ENCODE results near the gene ECE2.
"Not testable (repeated sequence)": the region's sequence is repeated elsewhere in the genome, so short reads cannot be mapped to it uniquely, and the experiment has no call there.

ECE2 gene

DNA sequence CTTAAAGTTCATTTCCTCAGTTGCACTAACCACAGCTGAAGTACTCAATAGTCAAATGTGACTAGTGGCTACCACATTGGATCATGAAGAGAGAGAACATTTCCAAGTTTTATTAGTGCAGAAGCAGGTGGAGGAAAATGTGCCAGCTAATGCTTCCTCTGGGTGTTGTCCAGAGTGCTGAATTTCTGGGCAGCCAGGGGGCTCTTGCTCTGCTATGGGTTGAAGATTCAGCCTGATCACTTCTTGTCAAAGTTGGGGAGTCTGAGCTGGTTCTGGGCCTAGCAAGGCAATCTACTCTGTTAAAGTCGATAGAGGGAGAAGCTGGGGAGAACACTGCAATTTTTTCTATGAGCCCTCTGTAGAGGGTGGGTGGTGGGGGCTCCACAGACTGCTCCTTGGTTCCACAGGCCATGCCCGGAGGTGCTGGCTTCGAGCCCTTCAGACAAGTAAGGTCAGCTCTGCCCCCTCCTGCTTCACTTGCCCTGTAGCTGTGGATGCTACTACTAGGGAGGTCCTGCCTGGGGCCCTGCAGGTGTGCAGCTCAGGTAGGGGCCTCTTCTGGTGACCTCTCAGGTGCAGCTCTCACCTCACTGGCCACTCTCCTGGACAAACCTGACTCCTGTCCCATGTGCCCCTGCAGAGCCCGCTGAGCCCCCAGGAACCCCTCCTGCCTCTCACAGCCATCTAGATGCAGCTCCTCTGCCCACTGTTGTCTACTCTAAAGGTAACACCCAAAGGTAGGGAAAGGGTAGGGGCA is 35.3 kb upstream of the ECE2 start:
- no peak for DNase-seq

DNA sequence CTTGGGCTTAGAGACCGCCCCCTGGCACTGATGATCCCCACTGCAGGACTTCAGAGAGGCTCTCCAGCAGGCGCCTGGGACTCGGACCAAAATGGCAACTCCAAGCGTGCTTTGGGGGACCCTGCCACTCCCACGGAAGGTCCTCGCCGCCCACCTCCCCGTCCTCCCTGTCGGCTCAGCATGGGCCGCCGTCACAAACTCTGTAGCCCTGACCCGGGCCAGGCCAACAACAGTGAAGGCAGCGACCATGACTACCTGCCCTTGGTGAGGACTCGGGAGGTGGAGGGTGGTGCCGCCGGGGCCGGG is 34.7 kb upstream of the ECE2 start:
- no peak for DNase-seq

GRCh38 chr3:184241447-184242296 is 34.1 kb upstream of the ECE2 start:
- DNase-seq = peak; percentile 50

DNA sequence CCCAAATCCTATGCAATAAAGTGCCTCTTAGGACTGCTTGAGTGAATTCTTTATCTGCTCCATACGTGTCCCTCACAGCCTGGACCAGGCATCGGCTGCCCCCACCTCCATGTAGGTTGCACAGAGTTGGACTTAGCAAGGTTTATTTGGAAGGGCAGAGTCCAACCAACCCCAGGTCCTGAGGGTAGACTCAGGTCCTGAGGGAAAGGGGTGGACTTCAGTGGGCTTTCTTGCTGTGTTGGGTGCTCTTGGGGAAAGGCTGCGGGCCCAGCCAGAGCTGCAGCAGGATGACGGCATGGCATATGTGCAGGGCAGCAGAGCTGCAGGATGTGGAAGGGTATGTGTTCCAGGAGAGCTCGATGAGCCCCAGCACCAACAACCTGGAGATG is 33.5 kb upstream of the ECE2 start:
- no peak for DNase-seq

- peak; percentile 95 for DNase-seq
Observed at GRCh38 chr3:184248454-184249411, 27.1 kb upstream of the ECE2 start, which contains the start of gene ALG3. Gene ALG3, minus strand, starts transcription at chr3:184248962. Its CDS starts 22 bp downstream, at chr3:184248940.

DNA sequence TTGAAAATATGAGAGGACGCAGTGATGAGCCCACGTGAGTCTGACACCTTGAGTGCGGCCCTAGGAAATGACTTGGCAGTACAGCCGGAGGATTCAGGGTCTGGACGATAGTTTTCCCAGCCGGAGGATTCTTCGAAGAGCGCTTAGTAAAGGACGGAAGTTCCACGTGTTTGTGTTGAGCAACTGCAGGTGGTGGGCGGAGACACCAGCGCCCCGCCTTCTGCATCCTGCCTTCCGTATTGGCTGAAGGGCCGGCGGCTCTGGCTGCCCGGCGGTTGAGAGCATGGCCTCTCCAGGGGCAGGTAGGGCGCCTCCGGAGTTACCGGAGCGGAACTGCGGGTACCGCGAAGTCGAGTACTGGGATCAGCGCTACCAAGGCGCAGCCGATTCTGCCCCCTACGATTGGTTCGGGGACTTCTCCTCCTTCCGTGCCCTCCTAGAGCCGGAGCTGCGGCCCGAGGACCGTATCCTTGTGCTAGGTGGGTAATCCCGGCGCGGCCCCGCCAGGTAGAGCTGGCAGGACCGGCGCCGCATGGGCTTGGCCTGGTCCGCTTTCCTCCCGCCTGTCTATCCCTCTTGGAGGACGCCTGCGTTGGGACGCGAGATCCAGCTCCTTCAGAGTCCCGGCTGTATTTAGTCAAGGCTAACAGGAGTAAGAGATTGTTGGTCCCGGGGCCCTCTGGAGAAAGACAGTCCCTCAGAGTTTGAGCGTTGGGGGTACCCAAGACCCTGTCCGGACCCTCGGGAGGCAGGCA is 26.2 kb upstream of the ECE2 start, which contains the start of gene EEF1AKMT4:
Gene EEF1AKMT4 (plus strand): TSS at position 261 of the 755 bp plus-strand sequence. CDS start 23 bp downstream, at position 284.
- peak; percentile 99 for DNase-seq

- peak; percentile 97 for DNase-seq
Observed at GRCh38 chr3:184250167-184250828, 25.5 kb upstream of the ECE2 start.

DNA sequence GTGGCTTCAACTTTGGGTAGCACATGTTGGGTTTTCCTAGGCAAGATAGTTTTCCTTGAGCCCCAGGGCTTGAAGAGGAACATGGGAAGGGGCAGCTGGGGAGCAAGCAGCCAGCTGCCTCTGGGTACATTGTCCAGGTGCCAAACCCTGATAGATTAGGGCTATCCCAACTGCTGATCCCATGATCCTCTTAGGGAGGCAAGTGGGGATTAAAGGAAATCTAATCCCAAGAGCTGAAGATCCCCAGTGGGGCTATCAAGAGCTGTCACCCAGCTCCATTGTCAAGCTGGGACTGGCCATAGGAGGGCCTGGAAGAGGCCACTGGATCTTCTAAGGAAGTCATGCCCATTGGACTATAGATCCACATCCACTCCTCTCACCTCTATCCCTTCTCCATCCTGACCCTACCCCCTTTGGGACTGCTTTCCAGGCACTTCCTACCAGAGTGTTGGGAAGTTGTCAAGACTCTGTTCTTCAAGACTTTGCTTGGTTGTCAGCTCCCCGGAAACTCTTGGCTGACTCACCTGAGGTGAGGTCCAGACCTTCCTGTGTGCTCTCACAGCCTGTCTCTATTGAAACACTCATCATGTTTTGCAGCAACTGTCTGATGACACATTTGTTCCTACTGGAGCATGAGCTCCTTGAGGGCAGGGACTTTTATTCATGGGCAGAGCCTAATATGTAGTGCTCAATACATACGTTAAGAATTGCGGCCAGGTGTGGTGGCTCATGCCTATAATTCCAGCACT is 20.4 kb upstream of the ECE2 start:
- DNase-seq = no peak

GRCh38 chr3:184257083-184257915 is 18.5 kb upstream of the ECE2 start:
- DNase-seq = no peak

- DNase-seq = peak; percentile 27
Observed at GRCh38 chr3:184258926-184259325, 16.9 kb upstream of the ECE2 start.

GRCh38 chr3:184259396-184259877 is 16.4 kb upstream of the ECE2 start:
- DNase-seq = peak; percentile 41

DNA sequence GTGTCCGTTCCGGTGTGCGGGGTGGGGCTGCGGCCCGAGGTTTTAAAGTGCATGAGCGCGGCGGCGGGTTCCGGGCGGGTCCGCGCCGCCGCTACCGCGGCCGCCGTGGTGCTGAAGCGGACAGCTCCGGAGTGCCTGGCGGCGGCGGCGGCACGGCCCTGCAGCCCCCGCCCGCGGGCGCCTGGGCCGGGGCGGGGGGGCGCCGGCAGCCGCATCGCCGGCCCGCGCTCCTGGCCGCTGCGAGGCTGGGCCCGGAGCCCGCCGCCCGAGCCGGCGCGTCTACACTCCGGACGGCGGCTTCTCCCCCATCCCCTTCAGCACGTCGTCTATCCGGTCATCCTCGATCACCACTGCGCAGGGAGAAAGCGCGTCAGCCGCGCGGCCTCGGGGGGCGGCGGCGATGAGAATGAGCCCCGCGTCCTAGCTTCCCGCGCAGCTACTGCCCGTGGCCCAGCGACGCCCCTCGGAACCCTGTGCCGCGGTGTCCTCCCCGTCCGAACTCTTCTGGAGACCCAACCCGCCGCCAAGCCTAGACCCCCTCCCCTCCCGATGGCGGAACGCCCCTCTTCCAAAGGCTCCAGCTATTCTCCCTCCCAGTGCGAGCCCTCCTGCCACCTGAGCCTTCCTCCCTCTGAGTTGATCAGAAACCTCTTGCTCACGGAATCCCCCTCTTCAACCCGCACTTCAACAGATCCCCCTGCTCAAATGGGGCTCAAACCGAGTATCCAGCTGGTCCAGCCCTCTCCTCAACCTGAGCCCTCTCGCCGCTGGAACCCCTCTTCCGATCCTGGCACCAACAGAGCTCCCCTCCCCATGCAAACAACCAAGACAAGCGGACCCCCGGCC is 15.7 kb upstream of the ECE2 start:
- peak; percentile 76 for DNase-seq

GRCh38 chr3:184260724-184261269 is 15.0 kb upstream of the ECE2 start:
- peak; percentile 76 for DNase-seq

DNA sequence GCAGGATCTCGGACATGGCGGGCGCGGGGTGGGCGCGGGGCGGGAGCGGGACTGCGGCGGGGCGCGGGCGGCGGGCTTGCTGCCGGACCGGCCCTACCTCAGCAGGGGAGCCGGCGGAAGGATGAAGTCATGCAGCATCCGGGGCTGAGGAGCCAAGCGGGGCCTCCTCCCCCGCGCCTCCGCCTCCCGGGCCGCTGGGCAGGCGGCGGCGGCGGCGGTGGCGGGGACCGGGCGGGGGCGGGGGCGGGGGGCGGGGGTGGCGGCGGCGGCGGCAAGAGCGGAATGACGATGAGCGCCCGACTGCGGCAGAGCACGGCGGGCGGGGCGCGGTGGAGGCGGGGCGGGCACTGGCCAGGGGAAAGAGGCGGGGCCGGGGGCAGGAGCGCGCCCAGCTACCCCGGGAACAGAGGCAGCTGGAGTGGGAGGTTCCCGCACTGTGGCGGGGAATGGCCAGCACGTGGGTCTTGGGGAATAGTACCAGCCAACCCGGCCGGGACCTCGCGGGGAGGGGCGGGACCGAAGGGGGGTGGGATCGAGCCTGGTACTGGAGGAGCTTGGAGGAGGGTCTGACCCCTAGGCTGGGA is 14.5 kb upstream of the ECE2 start, which contains the start of gene CAMK2N2:
Gene CAMK2N2 (minus strand): TSS at position 284 of the 584 bp plus-strand sequence. CDS start 268 bp downstream, at position 16.
- peak; percentile 98 for DNase-seq

- DNase-seq = peak; percentile 92
Observed at GRCh38 chr3:184261854-184262763, 13.7 kb upstream of the ECE2 start.

- DNase-seq = no peak
Observed at GRCh38 chr3:184262764-184263179, 13.1 kb upstream of the ECE2 start.

- DNase-seq = not testable (repeated sequence)
Observed at GRCh38 chr3:184267249-184267648, 8.6 kb upstream of the ECE2 start.
